Measurements from ENCODE around the gene DENND1A.
"Not testable (repeated sequence)": the region's sequence is repeated elsewhere in the genome, so short reads cannot be mapped to it uniquely, and the experiment has no call there.

The DENND1A gene

DNA sequence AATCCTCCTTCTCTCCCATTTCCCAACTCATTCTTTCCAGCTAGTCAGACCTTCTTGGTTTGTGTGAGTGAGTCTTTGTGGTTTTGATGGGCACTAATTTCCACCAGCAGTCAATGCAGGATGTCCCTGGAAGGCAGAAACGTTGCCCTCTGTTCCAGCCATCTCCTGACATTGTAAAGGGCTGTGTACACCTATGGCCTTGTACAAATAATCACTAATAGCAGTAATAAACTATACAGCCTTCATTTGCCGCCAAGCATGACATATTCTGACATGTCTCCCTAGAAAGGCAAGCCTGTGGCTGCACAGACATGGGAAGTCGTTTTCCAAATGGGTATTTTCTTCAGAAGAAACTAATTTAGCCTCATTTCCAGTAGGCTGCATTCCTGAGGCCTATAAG, 18.4 kb upstream of the DENND1A start:
- DNase-seq (ENCODE audit: low read depth), result no peak

DNA sequence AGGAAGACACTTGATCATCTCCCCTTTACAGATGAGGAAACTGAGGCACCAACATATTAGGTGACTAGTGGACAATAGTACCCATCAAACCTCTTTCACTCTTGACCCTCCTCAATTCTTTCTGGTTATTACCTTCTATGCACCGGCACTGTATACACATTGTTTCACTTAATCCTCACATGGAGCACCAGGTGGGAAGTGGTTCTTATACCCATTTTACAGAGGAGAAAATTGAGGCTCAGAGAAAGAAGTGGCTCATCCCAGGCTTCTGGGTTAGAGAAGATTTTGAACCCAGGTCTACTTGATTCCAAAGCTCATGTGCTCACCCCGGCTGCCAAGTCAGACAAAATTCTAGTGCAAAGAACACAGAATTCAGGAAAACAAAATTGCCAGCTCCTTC, 17.4 kb upstream of the DENND1A start:
- DNase-seq (ENCODE audit: low read depth), result no peak

DNA sequence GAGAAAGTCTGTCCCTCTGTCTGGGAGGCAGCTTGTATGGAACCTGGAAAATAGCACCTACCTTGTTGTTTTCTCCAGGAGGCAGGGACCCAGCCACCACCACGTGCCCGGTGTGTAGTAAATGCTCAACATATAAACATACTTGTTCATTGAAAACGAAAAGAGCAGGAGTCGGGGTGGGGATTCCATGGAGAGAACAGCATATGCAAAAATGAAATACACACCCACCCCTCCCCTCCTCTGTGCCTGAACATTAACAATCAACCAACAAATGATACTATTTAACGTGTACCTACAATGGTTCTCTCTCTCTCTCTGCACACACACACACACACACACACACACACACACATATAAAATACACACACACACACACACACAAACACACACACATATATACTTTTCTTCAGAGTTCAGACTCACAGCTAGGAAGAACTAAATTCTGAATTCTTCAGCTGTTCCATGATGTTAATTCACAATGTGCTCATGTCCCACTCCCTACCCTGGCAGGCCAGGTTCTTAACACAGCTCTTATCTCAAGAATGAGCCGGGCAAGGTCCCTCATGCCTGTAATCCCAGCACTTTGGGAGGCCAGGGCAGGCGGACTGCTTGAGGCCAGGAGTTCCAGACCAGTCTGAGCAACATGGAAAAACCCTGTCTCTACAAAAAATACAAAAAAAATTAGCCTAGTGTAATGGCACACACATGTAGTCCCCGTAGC, 16.3 kb upstream of the DENND1A start:
- DNase-seq (ENCODE audit: low read depth), result no peak

GRCh38 chr9:123945532-123945931, 15.6 kb upstream of the DENND1A start:
- DNase-seq (ENCODE audit: low read depth), result no peak

DNA sequence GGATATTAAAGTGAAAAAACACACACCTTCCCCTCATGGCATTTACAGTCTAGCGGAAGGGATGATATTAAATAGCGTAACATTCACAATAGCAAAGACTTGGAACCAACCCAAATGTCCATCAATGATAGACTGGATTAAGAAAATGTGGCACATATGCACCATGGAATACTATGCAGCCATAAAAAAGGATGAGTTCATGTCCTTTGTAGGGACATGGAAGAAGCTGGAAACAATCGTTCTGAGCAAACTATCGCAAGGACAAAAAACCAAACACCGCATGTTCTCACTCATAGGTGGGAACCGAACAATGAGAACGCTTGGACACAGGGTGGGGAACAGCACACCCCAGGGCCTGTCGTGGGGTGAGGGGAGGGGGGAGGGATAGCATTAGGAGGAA, 14.5 kb upstream of the DENND1A start:
- not testable (repeated sequence) for DNase-seq (ENCODE audit: low read depth)

GRCh38 chr9:123943671-123944070, 13.7 kb upstream of the DENND1A start:
- no peak for DNase-seq (ENCODE audit: low read depth)

DNA sequence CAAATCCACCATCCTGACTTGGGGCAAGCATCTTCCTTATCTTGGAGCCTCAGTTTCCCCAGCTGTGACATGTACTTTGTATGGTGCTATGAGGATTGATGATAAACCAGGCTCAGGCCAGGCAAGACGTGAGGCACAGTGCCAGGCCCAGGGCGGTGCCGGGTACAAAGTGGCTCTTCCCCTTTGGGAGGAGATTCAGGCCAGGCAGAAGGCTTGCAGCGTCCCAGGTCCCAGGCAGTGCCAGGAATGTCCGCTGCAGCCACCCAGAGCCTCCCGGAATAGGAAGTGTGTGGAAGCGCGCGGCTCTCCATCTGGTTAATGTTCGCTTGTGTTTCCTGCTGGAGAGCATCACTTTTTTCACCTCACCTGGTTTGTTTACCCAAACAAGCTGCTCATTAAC, 12.6 kb upstream of the DENND1A start:
- no peak for DNase-seq (ENCODE audit: low read depth)

GRCh38 chr9:123941524-123942070, 11.7 kb upstream of the DENND1A start:
- DNase-seq (ENCODE audit: low read depth), result no peak

GRCh38 chr9:123940721-123941523, 11.0 kb upstream of the DENND1A start:
- no peak for DNase-seq (ENCODE audit: low read depth)

DNA sequence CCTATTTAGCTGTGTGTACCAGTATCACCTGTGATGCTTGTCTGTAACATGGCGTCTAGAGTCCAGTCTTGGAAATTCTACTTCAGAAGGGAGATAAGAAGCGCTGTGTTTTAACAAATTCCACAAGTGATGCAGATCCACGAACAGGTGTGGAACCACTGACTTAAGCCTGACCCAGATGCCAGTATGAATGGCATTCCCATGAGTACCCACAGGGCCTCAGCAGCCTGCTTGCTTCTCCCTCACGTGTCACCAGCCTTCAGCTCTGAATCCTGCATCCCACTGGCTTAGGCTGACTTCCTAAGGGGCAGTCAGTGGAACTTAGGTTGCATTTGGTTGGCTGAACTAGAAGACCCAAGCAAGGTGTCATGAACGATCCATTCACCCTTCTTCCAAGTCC, 8.5 kb upstream of the DENND1A start:
- no peak for DNase-seq (ENCODE audit: low read depth)

DNA sequence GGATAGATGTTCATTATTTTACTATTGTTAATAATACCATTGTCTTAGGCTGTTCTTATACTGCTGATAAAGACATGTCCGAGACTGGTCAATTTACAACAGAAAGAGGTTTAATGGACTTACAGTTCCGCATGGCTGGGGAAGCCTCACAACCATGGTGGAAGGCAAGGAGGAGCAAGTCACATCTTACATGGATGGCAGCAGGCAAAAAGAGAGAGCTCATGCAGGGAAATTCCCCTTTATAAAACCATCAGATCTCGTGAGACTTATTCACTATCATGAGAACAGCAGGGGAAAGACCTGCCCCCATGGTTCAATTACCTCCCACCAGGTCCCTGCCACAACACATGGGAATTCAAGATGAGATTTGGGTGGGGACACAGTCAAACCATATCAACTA, 6.6 kb upstream of the DENND1A start:
- not testable (repeated sequence) for DNase-seq (ENCODE audit: low read depth)

GRCh38 chr9:123933440-123934212, 3.7 kb upstream of the DENND1A start:
- DNase-seq (ENCODE audit: low read depth), result no peak

DNA sequence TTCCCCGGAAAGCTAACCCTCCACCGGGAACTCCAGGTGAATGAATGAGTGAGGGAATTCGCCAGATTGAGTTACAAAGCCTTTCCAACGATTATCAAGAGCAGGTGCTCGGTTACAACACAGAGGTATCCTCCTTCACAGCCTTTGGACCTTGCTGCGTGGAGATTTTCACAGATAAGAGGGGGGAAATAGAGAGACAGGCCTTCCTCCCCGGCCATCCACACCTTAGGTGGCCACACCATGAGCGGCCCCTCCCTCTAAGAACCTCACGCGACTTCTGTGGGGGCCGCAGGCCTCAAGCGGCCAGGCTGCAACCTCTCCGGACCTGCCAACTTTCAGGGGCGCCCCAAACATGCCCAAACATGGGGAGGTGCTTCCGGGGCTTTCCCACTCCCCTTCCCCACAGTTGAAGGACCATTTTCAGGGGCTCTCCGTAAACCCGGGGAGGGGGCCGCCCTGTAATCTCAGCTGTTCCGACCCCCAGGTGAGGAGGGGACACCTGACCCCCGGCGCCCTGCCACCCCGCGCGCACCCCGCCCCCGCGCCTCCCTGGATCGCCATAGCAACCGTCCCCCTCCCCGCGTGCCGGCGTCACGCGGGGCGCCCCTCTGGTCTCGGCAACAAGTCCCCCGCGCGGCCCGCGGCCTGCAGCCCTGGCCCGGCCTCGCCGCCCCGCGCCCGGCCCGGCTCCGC, 603 bp downstream of the DENND1A start:
- DNase-seq (ENCODE audit: low read depth), result peak; percentile 13

DNA sequence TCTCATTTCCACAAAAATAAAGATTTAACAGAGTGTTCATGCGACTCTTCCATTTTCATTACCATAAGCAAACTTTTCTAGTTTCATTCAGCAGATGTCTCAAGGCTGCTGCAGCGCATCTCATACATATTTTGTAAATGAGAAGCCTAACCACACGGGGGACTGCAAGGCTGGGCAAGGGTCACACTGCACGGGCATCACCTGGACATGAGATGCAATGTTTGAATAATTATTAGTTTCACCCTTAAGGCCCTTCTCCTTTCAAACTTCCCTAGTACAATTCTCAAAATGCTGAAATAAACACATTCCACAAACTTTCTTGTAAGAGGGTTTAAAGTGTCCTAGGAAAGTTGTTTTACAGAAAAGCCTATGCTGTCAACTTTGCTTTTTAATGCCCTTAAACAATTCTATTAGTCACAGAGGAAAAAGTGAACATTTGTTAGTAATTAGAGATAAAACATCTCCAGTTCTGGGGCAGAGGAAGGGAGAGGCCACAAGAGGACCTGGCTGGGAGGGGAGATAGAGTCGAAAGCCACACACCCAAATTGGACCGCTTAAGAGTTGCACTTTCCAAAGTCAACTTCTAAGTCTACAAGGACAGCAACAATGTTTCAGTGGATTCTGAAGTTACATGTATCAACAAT, 1.3 kb downstream of the DENND1A start:
- DNase-seq (ENCODE audit: low read depth), result no peak

- no peak for DNase-seq (ENCODE audit: low read depth)
Observed at GRCh38 chr9:123927625-123928532, 2.0 kb downstream of the DENND1A start.

DNA sequence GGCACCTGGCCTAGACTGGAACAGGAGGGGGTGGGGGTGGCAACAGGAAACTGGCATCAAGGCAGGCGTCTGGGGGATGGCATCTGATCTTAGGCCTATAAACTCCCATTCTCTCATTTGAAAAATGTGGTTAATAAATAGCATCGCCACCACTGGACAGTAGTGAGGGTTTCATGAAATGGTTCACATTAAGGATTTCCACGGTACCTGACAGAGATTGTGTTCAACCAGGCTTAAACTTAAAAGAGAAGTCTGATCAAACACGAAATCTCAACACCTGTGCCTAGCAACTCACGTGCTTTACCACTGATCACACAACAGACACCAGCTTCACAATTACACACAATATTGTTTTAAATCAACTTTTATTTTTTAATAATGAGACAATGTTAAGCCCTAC, 3.0 kb downstream of the DENND1A start:
- DNase-seq (ENCODE audit: low read depth), result no peak

GRCh38 chr9:123925819-123926218, 4.1 kb downstream of the DENND1A start:
- no peak for DNase-seq (ENCODE audit: low read depth)

- no peak for DNase-seq (ENCODE audit: low read depth)
Observed at GRCh38 chr9:123925161-123925560, 4.8 kb downstream of the DENND1A start.

- DNase-seq (ENCODE audit: low read depth), result no peak
Observed at GRCh38 chr9:123924727-123925126, 5.2 kb downstream of the DENND1A start.

GRCh38 chr9:123923884-123924283, 6.0 kb downstream of the DENND1A start:
- no peak for DNase-seq (ENCODE audit: low read depth)

Measured in activated T-helper 9 cell treated with anti-CD3 and anti-CD28 coated beads, Interleukin-2, amount 50 U/mL, for 16 hours (primary cell).